Activated naive CD4-positive, alpha-beta T cell treated with anti-CD3 and anti-CD28 coated beads for 36 hours (primary cell): ENCODE data around the gene CDAN1. TPM values are rescaled to one million over a fixed set of nuclear protein-coding genes. Genes with fewer than 3 reads are reported as not detected.

ENCODE experiments used
- CTCF ChIA-PET: fragments of 350-600 bp; sonication (Branson Sonifier 250); formaldehyde crosslinking; loops from one replicate; lab custom pipeline; 2021; ENCODE audit warnings: antibody characterized with exemption; lab: Charles Lee
- DNase-seq: peaks from one replicate; pipeline ENCODE4 v3.0.0-alpha.2; 2020
- H3K27ac Mint-ChIP-seq: one replicate; pipeline ENCODE4 v1.8.0; 2021; ENCODE audit warnings: mild to moderate bottlenecking, mixed read lengths
- H3K27me3 Mint-ChIP-seq: one replicate; pipeline ENCODE4 v1.8.0; 2021; ENCODE audit warnings: low read depth, mixed read lengths
- H3K36me3 Mint-ChIP-seq: one replicate; pipeline ENCODE4 v1.8.0; 2021; ENCODE audit warnings: low read depth, mixed read lengths
- H3K4me1 Mint-ChIP-seq: one replicate; pipeline ENCODE4 v1.8.0; 2021; ENCODE audit warnings: low read depth, mixed read lengths
- H3K4me3 Mint-ChIP-seq: one replicate; pipeline ENCODE4 v1.8.0; 2021; ENCODE audit warnings: mild to moderate bottlenecking, moderate library complexity, mixed read lengths
- H3K9me3 Mint-ChIP-seq: one replicate; pipeline ENCODE4 v1.8.0; 2021; ENCODE audit warnings: mixed read lengths
- intact Hi-C: fragments of 100-400 bp; cut with micrococcal nuclease; formaldehyde crosslinking; loops from one replicate; pipeline ENCODE4 v1.15.1; 2023
- total RNA-seq, 2 experiments: library from RNA; stranded (reverse); gene quantifications; one replicate each; pipeline ENCODE4 v1.2.3, GENCODE V29; 2021

Gene CDAN1
- total RNA-seq, 2 experiments from 2014 or later: 19.9 to 21.9 TPM

GRCh38 chr15:42759093-42759492, 22.2 kb upstream of the CDAN1 start:
- peaks cover 26% of the 10 kb centered on the region for H3K36me3 Mint-ChIP-seq
- H3K4me1 Mint-ChIP-seq: no peaks in the 10 kb centered on the region
- no peak overlapping the region for H3K27ac Mint-ChIP-seq
- intact Hi-C loops: no loop called here
- no peak for DNase-seq
- no peak overlapping the region for H3K4me3 Mint-ChIP-seq
- H3K27me3 Mint-ChIP-seq: no peaks in the 10 kb centered on the region
- CTCF ChIA-PET: interaction anchor here (0.6 kb wide), 1 partner anchor 111 kb away, joined by 3 read pairs; no protein-coding TSS in a partner anchor
- H3K9me3 Mint-ChIP-seq: peaks cover 23% of the 10 kb centered on the region

GRCh38 chr15:42750306-42750705, 13.4 kb upstream of the CDAN1 start:
- CTCF ChIA-PET: no interaction called here

GRCh38 chr15:42749266-42749665, 12.3 kb upstream of the CDAN1 start:
- no peak for DNase-seq
- Mint-ChIP-seq H3K27me3 (no peaks in the 10 kb centered on the region), H3K4me1 (no peaks in the 10 kb centered on the region), H3K27ac (no peak overlapping the region), H3K4me3 (no peak overlapping the region), H3K9me3 (peaks cover 6% of the 10 kb centered on the region), H3K36me3 (peaks cover 36% of the 10 kb centered on the region)
- CTCF ChIA-PET: interaction anchor here (0.7 to 1.0 kb wide), 2 partner anchors 10 to 436 kb away, joined by 3 to 4 read pairs; no protein-coding TSS in a partner anchor
- intact Hi-C loops: no loop called here

More at GRCh38 chr15:42750306-42750705, 13.4 kb upstream of the CDAN1 start:
- Mint-ChIP-seq H3K27ac (no peak overlapping the region), H3K36me3 (peaks cover 36% of the 10 kb centered on the region), H3K27me3 (no peaks in the 10 kb centered on the region), H3K9me3 (peaks cover 6% of the 10 kb centered on the region), H3K4me1 (no peaks in the 10 kb centered on the region), H3K4me3 (no peak overlapping the region)
- no peak for DNase-seq
- intact Hi-C loops: no loop called here

GRCh38 chr15:42744195-42744594, 7.3 kb upstream of the CDAN1 start:
- no peak for DNase-seq
- H3K27ac Mint-ChIP-seq: no peak overlapping the region
- H3K9me3 Mint-ChIP-seq: no peaks in the 10 kb centered on the region
- peaks cover 3% of the 10 kb centered on the region for H3K36me3 Mint-ChIP-seq
- intact Hi-C loops: no loop called here
- no peaks in the 10 kb centered on the region for H3K27me3 Mint-ChIP-seq
- H3K4me1 Mint-ChIP-seq: no peaks in the 10 kb centered on the region
- no peak overlapping the region for H3K4me3 Mint-ChIP-seq
- CTCF ChIA-PET: no interaction called here

GRCh38 chr15:42742149-42742548, 5.2 kb upstream of the CDAN1 start:
- no peak for DNase-seq
- Mint-ChIP-seq H3K4me1 (peaks cover 4% of the 10 kb centered on the region), H3K27ac (no peak overlapping the region), H3K4me3 (no peak overlapping the region), H3K9me3 (no peaks in the 10 kb centered on the region), H3K27me3 (no peaks in the 10 kb centered on the region), H3K36me3 (peaks cover 3% of the 10 kb centered on the region)
- CTCF ChIA-PET: no interaction called here
- intact Hi-C loops: no loop called here

GRCh38 chr15:42741710-42742109, 4.8 kb upstream of the CDAN1 start:
- H3K36me3 Mint-ChIP-seq: peaks cover 3% of the 10 kb centered on the region
- peaks cover 4% of the 10 kb centered on the region for H3K4me1 Mint-ChIP-seq
- no peak overlapping the region for H3K4me3 Mint-ChIP-seq
- no peak overlapping the region for H3K27ac Mint-ChIP-seq
- intact Hi-C loops: no loop called here
- CTCF ChIA-PET: no interaction called here
- DNase-seq: no peak
- H3K9me3 Mint-ChIP-seq: no peaks in the 10 kb centered on the region
- H3K27me3 Mint-ChIP-seq: no peaks in the 10 kb centered on the region

- DNase-seq: no peak
- peaks cover 7% of the 10 kb centered on the region for H3K36me3 Mint-ChIP-seq
- H3K27me3 Mint-ChIP-seq: no peaks in the 10 kb centered on the region
- peak overlapping the region; percentile 69 for H3K27ac Mint-ChIP-seq
- no peaks in the 10 kb centered on the region for H3K9me3 Mint-ChIP-seq
- peak overlapping the region; percentile 78 for H3K4me3 Mint-ChIP-seq
- intact Hi-C loops: loop anchor here (1.0 to 5.0 kb wide), 5 partner anchors 163 to 464 kb away; partner anchors contain the start of genes GANC, STARD9, TMEM62 and TMEM87A
- peaks cover 11% of the 10 kb centered on the region for H3K4me1 Mint-ChIP-seq
- CTCF ChIA-PET: interaction anchor here (0.6 to 0.8 kb wide), 3 partner anchors 73 to 209 kb away, joined by 3 to 4 read pairs (median 4); no protein-coding TSS in a partner anchor
Measured at GRCh38 chr15:42737529-42738328, 801 bp upstream of the CDAN1 start.

- H3K4me3 Mint-ChIP-seq: peak overlapping the region; percentile 69
- H3K9me3 Mint-ChIP-seq: no peaks in the 10 kb centered on the region
- peaks cover 15% of the 10 kb centered on the region for H3K36me3 Mint-ChIP-seq
- no peak for DNase-seq
- peaks cover 11% of the 10 kb centered on the region for H3K4me1 Mint-ChIP-seq
- intact Hi-C loops: loop anchor here (2.0 to 5.0 kb wide), 2 partner anchors 161 to 396 kb away; partner anchors contain the start of genes STARD9 and TMEM62
- no peaks in the 10 kb centered on the region for H3K27me3 Mint-ChIP-seq
- CTCF ChIA-PET: interaction anchor here (1.2 to 1.4 kb wide), 3 partner anchors 14 to 190 kb away, joined by 3 to 4 read pairs (median 3); no protein-coding TSS in a partner anchor
- H3K27ac Mint-ChIP-seq: peak overlapping the region; percentile 41
Measured at GRCh38 chr15:42736178-42736792, 643 bp downstream of the CDAN1 start.

- H3K36me3 Mint-ChIP-seq: peaks cover 18% of the 10 kb centered on the region
- no peaks in the 10 kb centered on the region for H3K9me3 Mint-ChIP-seq
- peak overlapping the region; percentile 41 for H3K27ac Mint-ChIP-seq
- DNase-seq: no peak
- H3K27me3 Mint-ChIP-seq: no peaks in the 10 kb centered on the region
- peak overlapping the region; percentile 69 for H3K4me3 Mint-ChIP-seq
- intact Hi-C loops: loop anchor here (2.0 to 5.0 kb wide), 2 partner anchors 161 to 397 kb away; partner anchors contain the start of genes STARD9 and TMEM62
- H3K4me1 Mint-ChIP-seq: peaks cover 11% of the 10 kb centered on the region
- CTCF ChIA-PET: interaction anchor here (0.7 to 1.4 kb wide), 4 partner anchors 13 to 191 kb away, joined by 3 to 4 read pairs (median 3); no protein-coding TSS in a partner anchor
Measured at GRCh38 chr15:42735382-42736165, 1.4 kb downstream of the CDAN1 start.

- Mint-ChIP-seq H3K27me3 (no peaks in the 10 kb centered on the region), H3K9me3 (no peaks in the 10 kb centered on the region)
Measured at GRCh38 chr15:42734076-42734672, 2.8 kb downstream of the CDAN1 start.

GRCh38 chr15:42733027-42733426, 3.9 kb downstream of the CDAN1 start:
- intact Hi-C loops: no loop called here
- no peak for DNase-seq
- Mint-ChIP-seq H3K4me1 (peaks cover 11% of the 10 kb centered on the region), H3K4me3 (no peak overlapping the region), H3K36me3 (peaks cover 26% of the 10 kb centered on the region), H3K27ac (no peak overlapping the region), H3K9me3 (no peaks in the 10 kb centered on the region), H3K27me3 (no peaks in the 10 kb centered on the region)
- CTCF ChIA-PET: no interaction called here

More at GRCh38 chr15:42734076-42734672, 2.8 kb downstream of the CDAN1 start:
- no peak overlapping the region for H3K4me3 Mint-ChIP-seq
- no peak for DNase-seq
- peaks cover 11% of the 10 kb centered on the region for H3K4me1 Mint-ChIP-seq
- intact Hi-C loops: no loop called here
- CTCF ChIA-PET: no interaction called here
- peaks cover 24% of the 10 kb centered on the region for H3K36me3 Mint-ChIP-seq
- no peak overlapping the region for H3K27ac Mint-ChIP-seq
